ENCODE data around the gene ADGRD2. TPM values are rescaled to one million over a fixed set of nuclear protein-coding genes. Genes with fewer than 3 reads are reported as not detected.
A peak's percentile ranks its signal among the peaks of the same experiment; 100 is the strongest.

ADGRD2 gene
- total RNA-seq, 1 donor from 2014 or later = not detected

- Mint-ChIP-seq H3K4me1 (ENCODE audit: low read depth, unreplicated experiment) (peaks cover 5% of the 10 kb centered on the region), H3K27ac (ENCODE audit: unreplicated experiment) (no peak overlapping the region), H3K4me3 (ENCODE audit: unreplicated experiment) (no peak overlapping the region), H3K27me3 (ENCODE audit: unreplicated experiment) (peaks cover 23% of the 10 kb centered on the region), H3K36me3 (ENCODE audit: unreplicated experiment) (no peaks in the 10 kb centered on the region), H3K9me3 (ENCODE audit: unreplicated experiment) (peaks cover 6% of the 10 kb centered on the region)
- peak; percentile 14 for DNase-seq
- TF ChIP-seq CTCF (IDR thresholded peaks at IDR 0.05; ENCODE audit: partially characterized antibody, unreplicated experiment) = no peak
These were observed 51.6 kb downstream of the ADGRD2 start for GRCh38 chr9:124501771-124502320.

DNA sequence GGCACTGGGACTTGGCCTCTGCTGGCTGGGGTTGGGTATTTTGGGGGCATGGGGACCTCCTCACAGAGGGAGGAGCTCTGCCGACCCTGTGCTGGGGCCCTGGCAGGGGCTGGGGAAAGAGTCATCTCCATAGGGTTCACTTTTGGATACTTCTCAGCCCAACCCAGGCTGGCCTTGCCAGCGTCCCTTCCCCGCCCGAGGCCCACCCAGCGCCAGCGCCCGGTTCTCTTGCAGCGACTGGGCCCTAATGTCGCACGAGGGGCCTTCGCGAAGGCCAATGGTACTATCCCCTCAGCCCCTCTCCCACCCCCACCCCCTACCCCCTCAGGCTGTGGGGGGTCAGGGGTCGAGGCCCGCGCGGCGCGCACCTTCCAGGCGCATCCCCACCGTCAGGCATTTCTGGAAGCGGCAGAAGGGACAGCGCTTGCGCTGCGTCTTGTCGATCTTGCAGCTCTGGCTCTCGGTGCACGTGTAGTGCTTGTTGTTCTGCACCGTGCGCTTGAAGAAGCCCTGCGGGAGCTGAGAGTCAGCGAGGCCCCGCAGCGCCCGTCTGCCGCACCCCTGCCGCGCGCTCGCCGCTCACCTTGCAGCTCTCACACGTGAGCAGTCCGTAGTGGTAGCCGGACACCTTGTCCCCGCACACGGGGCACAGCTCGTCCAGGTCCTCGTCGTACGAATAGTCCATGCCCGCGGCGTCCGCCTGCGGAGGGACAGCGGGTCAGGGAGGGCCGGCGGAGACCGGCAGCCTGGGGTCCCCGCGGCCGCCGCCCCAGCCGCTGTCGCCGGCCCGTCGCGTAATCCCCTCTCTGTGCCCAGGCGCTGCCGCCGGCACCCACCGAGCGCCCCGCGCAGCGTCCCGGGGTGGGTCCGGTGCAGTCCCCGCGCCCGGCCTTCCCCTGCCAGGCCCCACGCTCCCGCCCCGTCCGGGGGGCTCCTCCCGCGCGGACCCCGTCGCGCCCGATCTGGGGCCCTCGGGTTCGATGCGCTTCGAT lies 52.8 kb downstream of the ADGRD2 start:
- H3K27me3 Mint-ChIP-seq (ENCODE audit: unreplicated experiment) = peaks cover 23% of the 10 kb centered on the region
- DNase-seq = peak; percentile 46
- H3K27ac Mint-ChIP-seq (ENCODE audit: unreplicated experiment) = no peak overlapping the region
- no peaks in the 10 kb centered on the region for H3K36me3 Mint-ChIP-seq (ENCODE audit: unreplicated experiment)
- no peak overlapping the region for H3K4me3 Mint-ChIP-seq (ENCODE audit: unreplicated experiment)
- H3K9me3 Mint-ChIP-seq (ENCODE audit: unreplicated experiment) = peaks cover 3% of the 10 kb centered on the region
- peaks cover 5% of the 10 kb centered on the region for H3K4me1 Mint-ChIP-seq (ENCODE audit: low read depth, unreplicated experiment)
- no peak for TF ChIP-seq CTCF (IDR thresholded peaks at IDR 0.05; ENCODE audit: partially characterized antibody, unreplicated experiment)

DNA sequence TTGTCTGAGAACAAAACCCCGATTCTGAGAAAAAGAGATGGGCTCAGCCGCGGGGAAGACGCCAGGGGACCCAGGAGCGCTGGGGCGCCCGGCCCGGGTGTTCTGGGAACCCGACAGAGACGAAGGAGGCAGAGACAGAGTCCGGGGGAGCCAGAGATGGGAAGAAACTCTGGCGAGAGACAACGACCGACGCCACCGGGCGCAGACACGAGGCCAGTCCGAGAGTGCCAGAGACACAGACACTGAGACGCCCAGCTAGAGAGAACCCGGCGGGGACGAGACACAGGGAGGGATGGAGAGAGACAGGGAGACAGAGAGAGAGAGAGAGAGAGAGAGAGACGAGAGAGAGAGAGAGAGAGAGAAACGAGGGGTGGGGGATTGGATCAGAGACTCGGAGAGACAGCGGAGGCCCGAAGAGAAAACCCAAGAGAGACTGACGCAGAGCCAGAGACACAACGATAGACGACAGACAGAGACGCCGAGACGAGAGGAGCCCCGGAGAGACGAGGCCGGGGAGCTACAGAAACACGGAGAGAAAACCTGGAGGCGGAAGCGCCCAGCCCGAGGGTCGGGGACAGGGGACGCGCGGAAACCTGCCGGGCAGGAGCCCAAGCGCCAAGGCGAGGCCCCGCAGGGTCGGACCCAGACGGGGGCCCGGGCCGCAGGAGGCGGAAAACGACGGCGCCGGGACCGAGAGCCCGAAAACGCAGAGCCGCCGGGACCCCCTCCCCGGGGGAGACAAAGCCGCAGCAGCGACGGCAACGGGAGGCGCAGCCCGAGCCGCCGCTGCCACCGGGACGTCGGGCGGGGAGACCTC lies 53.7 kb downstream of the ADGRD2 start:
- Mint-ChIP-seq H3K4me3 (ENCODE audit: unreplicated experiment) (peak overlapping the region; percentile 95), H3K4me1 (ENCODE audit: low read depth, unreplicated experiment) (peaks cover 3% of the 10 kb centered on the region), H3K27me3 (ENCODE audit: unreplicated experiment) (peaks cover 20% of the 10 kb centered on the region)

DNA sequence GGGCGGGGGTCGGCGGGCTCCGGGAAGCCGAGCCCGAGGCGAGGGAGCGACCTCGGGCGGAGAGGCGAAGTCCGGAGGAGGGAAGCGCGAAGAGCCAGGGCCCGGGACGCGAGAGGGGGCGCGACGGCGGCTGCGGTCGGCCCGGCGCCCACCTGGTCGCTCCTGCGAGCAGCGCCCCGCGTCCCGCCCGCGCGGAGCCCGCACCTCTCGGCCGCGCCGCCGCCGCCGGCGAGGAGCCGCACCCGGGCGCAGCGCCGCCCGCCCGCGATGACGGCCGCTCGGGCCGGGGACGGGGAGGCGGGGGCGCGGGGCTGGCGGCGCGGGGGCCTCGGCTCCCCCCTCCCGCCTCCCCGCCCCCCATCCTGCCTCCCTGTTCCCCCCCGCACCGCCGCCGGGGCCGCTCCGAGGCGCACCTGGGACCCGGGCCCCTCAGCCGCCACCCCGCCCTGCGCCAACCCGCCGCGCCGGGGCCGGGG lies 54.3 kb downstream of the ADGRD2 start:
- H3K4me1 Mint-ChIP-seq (ENCODE audit: low read depth, unreplicated experiment) = peaks cover 3% of the 10 kb centered on the region
- H3K4me3 Mint-ChIP-seq (ENCODE audit: unreplicated experiment) = no peak overlapping the region
- no peaks in the 10 kb centered on the region for H3K36me3 Mint-ChIP-seq (ENCODE audit: unreplicated experiment)
- no peak for TF ChIP-seq CTCF (IDR thresholded peaks at IDR 0.05; ENCODE audit: partially characterized antibody, unreplicated experiment)
- peak; percentile 19 for DNase-seq
- no peak overlapping the region for H3K27ac Mint-ChIP-seq (ENCODE audit: unreplicated experiment)
- peaks cover 19% of the 10 kb centered on the region for H3K27me3 Mint-ChIP-seq (ENCODE audit: unreplicated experiment)
- H3K9me3 Mint-ChIP-seq (ENCODE audit: unreplicated experiment) = peaks cover 4% of the 10 kb centered on the region

More for the DNA sequence above, 53.7 kb downstream of the ADGRD2 start:
- Mint-ChIP-seq H3K27ac (ENCODE audit: unreplicated experiment) (peak overlapping the region; percentile 68), H3K9me3 (ENCODE audit: unreplicated experiment) (peaks cover 4% of the 10 kb centered on the region), H3K36me3 (ENCODE audit: unreplicated experiment) (no peaks in the 10 kb centered on the region)
- TF ChIP-seq CTCF (IDR thresholded peaks at IDR 0.05; ENCODE audit: partially characterized antibody, unreplicated experiment) = no peak
- peak; percentile 11 for DNase-seq

Data from glutamatergic neuron (in vitro differentiated cells).